Endodermal cell (in vitro differentiated cells): ENCODE measurements around the gene AVL9. TPM values are rescaled to one million over a fixed set of nuclear protein-coding genes. Genes with fewer than 3 reads are reported as not detected.
A peak's percentile ranks its signal among the peaks of the same experiment; 100 is the strongest.

ENCODE experiments used
- DNase-seq: peaks from one replicate; pipeline ENCODE4 v3.0.0-alpha.2; 2017
- H3K27ac ChIP-seq: 2 replicates; pipeline ENCODE4 v1.5.1; 2013; ENCODE audit warnings: mild to moderate bottlenecking, low read depth, low read length, moderate library complexity
- H3K27me3 ChIP-seq: 2 replicates; pipeline ENCODE4 v1.6.1; 2013; ENCODE audit warnings: mild to moderate bottlenecking, low read length, moderate library complexity; ENCODE audit not compliant: insufficient read depth, control insufficient read depth, poor library complexity, severe bottlenecking
- H3K36me3 ChIP-seq: 2 replicates; pipeline ENCODE4 v1.7.0; 2013; ENCODE audit warnings: mild to moderate bottlenecking, low read length, moderate library complexity; ENCODE audit not compliant: control insufficient read depth, insufficient read depth
- H3K4me1 ChIP-seq: one replicate; pipeline ENCODE4 v1.7.0; 2013; ENCODE audit warnings: low read length; ENCODE audit not compliant: control insufficient read depth, insufficient read depth
- H3K4me3 ChIP-seq: 2 replicates; pipeline ENCODE4 v1.5.1; 2013; ENCODE audit warnings: mild to moderate bottlenecking, low read length, moderate library complexity
- H3K9ac ChIP-seq: 2 replicates; pipeline ENCODE4 v1.6.1; 2013; ENCODE audit warnings: mild to moderate bottlenecking, low read length, moderate library complexity; ENCODE audit not compliant: poor library complexity, severe bottlenecking; ENCODE audit errors: extremely low read depth
- H3K9me3 ChIP-seq: 2 replicates; pipeline ENCODE4 v1.6.1; 2013; ENCODE audit warnings: mild to moderate bottlenecking, low read length, moderate library complexity; ENCODE audit not compliant: control insufficient read depth
- H3K27ac Mint-ChIP-seq: 2 replicates; pipeline ENCODE4 v1.8.0; 2020; ENCODE audit warnings: mixed read lengths
- H3K27me3 Mint-ChIP-seq: 2 replicates; pipeline ENCODE4 v1.8.0; 2021; ENCODE audit warnings: mild to moderate bottlenecking, mixed read lengths; ENCODE audit not compliant: insufficient read depth
- H3K36me3 Mint-ChIP-seq: 2 replicates; pipeline ENCODE4 v1.8.0; 2020; ENCODE audit warnings: low read depth, mixed read lengths
- H3K4me1 Mint-ChIP-seq: 2 replicates; pipeline ENCODE4 v1.8.0; 2020; ENCODE audit warnings: mixed read lengths
- H3K4me3 Mint-ChIP-seq: 2 replicates; pipeline ENCODE4 v1.8.0; 2020; ENCODE audit warnings: mild to moderate bottlenecking, moderate library complexity, mixed read lengths
- H3K9me3 Mint-ChIP-seq: 2 replicates; pipeline ENCODE4 v1.8.0; 2020; ENCODE audit warnings: mild to moderate bottlenecking, mixed read lengths
- WGBS, 2 experiments: methylation state at CpG; one replicate each; pipeline versions ENCODE4 v1.1.5 to v1.1.7; 2013; ENCODE audit warnings: missing lambda C conversion rate in 2 of 2, mixed read lengths in 1 of 2; ENCODE audit not compliant: insufficient coverage in 1 of 2, insufficient read length in 1 of 2; 5-methylcytosine and 5-hydroxymethylcytosine counted together
- total RNA-seq, 2 donors: library from RNA; stranded (reverse); fragmentation: NEBNext Ultra II Directional in 1 of 2; extraction: Animal tissue kit (Norgen Biotek cat#: 25700) in 1 of 2; gene quantifications; 2 replicates in 1 of 2; 3 replicates in 1 of 2; pipeline ENCODE4 v1.2.1, GENCODE V29; 2021
- TF ChIP-seq, protein P1 (sequence below): fragments of 200-600 bp; sonication (generic); conservative IDR thresholded peaks from 2 replicates; pipeline ENCODE4 v1.5.0; 2021; ENCODE audit warnings: antibody characterized with exemption, mild to moderate bottlenecking

The AVL9 gene
- total RNA-seq, 2 donors from 2014 or later = 44.0 to 54.5 TPM

DNA sequence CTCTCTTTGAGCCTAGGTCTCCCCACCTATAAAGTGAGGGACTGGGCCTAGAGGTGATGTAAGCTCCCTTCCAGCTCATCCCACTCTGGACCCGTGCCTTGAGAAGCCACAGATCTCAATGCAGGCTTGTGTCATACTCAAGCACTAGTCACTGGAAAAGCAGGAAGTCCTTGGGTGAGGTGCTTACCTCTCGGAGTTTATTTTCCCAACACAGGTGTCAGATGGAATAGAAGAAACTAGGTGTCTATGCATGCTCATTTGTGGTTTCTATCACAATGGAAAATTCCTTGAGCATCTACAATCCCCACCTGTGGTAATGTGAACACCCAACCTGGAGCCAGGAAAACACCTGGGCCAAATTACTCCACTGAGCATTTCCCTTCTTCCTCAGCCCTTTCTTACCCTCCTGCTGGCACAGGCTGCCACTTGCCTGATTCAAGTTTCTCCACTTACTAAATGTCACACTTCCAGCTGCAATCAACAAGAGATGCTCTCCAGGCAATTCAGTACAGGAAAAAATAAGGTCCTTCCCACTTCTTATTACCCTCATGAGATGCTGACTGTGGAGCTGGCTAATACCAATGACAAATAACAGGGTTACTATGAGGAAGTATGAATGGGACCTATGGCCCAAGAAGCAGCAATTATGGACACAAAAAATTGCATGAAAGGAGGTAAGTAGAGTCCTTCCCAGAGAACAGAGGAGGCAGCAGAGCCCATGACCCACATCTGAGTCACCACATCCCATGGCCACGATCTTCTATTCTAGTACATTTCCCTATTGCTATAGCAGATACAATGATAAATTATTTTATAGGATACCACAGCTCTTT lies 18.3 kb upstream of the AVL9 start:
- Mint-ChIP-seq H3K27ac (no peak overlapping the region), H3K4me3 (no peak overlapping the region), H3K9me3 (no peaks in the 10 kb centered on the region), H3K36me3 (no peaks in the 10 kb centered on the region), H3K27me3 (no peaks in the 10 kb centered on the region), H3K4me1 (peaks cover 2% of the 10 kb centered on the region)
- H3K9ac ChIP-seq = no peak overlapping the region
- no peaks in the 10 kb centered on the region for H3K27me3 ChIP-seq
- TF ChIP-seq, protein P1, sequence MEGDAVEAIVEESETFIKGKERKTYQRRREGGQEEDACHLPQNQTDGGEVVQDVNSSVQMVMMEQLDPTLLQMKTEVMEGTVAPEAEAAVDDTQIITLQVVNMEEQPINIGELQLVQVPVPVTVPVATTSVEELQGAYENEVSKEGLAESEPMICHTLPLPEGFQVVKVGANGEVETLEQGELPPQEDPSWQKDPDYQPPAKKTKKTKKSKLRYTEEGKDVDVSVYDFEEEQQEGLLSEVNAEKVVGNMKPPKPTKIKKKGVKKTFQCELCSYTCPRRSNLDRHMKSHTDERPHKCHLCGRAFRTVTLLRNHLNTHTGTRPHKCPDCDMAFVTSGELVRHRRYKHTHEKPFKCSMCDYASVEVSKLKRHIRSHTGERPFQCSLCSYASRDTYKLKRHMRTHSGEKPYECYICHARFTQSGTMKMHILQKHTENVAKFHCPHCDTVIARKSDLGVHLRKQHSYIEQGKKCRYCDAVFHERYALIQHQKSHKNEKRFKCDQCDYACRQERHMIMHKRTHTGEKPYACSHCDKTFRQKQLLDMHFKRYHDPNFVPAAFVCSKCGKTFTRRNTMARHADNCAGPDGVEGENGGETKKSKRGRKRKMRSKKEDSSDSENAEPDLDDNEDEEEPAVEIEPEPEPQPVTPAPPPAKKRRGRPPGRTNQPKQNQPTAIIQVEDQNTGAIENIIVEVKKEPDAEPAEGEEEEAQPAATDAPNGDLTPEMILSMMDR = no peak
- H3K36me3 ChIP-seq = no peaks in the 10 kb centered on the region
- WGBS, 2 experiments = 84 to 86% methylated on average over 2 to 3 of the region's 3 CpGs
- H3K4me1 ChIP-seq = no peaks in the 10 kb centered on the region
- peak; percentile 58 for DNase-seq
- no peak overlapping the region for H3K4me3 ChIP-seq
- no peak overlapping the region for H3K27ac ChIP-seq
- H3K9me3 ChIP-seq = no peaks in the 10 kb centered on the region

DNA sequence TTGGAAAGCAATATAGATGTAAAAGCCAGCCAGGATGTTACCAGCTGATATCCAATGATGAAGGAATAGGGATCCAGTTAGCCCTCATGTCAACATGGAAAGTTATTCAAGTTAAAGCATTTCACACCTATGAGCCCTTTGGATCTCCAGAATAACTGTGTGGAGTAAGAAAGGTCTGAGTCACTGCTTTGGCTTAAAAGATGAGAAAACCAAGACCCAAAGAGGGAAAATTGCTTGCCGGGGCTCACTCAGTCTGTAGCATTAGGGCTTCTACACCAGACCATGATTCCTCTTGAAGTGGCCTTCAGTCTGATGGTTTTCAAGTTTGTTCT lies 17.7 kb upstream of the AVL9 start:
- Histone ChIP-seq H3K4me3 (no peak overlapping the region), H3K27ac (no peak overlapping the region), H3K9me3 (no peaks in the 10 kb centered on the region), H3K27me3 (no peaks in the 10 kb centered on the region), H3K9ac (no peak overlapping the region), H3K36me3 (no peaks in the 10 kb centered on the region), H3K4me1 (no peaks in the 10 kb centered on the region)
- Mint-ChIP-seq H3K4me3 (no peak overlapping the region), H3K27me3 (no peaks in the 10 kb centered on the region), H3K9me3 (no peaks in the 10 kb centered on the region), H3K4me1 (peaks cover 2% of the 10 kb centered on the region), H3K36me3 (no peaks in the 10 kb centered on the region), H3K27ac (no peak overlapping the region)
- 86 to 90% methylated on average over 1 of the region's 1 CpG for WGBS, 2 experiments
- TF ChIP-seq, protein P1 = no peak
- DNase-seq = peak; percentile 32

DNA sequence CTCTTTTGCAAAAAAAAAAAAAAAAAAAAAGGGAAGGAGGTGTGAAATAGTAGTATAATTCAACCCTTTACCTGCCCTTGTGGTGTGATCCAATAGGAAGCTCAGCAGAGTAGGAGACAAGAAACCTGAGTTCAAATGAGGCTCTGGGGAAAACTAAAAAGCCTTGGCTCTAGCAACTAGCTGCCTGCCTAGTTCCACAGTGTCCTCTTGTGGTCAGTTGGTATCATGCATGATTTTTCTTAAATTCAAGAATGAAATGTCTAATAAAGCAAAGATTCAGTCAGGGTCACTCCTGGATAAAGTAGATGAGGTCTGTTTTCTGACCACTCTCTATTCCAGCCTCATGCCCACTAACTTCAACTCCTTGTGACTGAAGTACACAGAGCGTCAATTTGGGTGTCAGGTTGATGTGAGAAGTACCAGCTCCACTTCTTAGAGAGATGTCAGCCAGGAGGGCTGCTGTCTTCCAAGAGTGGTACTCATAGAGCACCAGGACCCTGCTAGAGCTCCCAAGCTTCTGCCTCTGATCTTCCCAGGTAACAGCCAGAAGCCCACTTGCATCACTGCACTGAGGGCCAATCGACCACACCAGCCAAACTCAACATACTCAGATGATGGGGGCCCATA lies 15.6 kb upstream of the AVL9 start:
- no peaks in the 10 kb centered on the region for H3K36me3 ChIP-seq
- peaks cover 2% of the 10 kb centered on the region for H3K4me1 Mint-ChIP-seq
- no peak overlapping the region for H3K27ac ChIP-seq
- DNase-seq = peak; percentile 63
- H3K27me3 Mint-ChIP-seq = no peaks in the 10 kb centered on the region
- H3K9me3 ChIP-seq = no peaks in the 10 kb centered on the region
- H3K4me3 Mint-ChIP-seq = no peak overlapping the region
- no peak overlapping the region for H3K27ac Mint-ChIP-seq
- TF ChIP-seq, protein P1 = peak; percentile 92
- H3K4me1 ChIP-seq = no peaks in the 10 kb centered on the region
- WGBS, 2 experiments = 71 to 73% methylated on average over 1 to 2 of the region's 2 CpGs
- no peaks in the 10 kb centered on the region for H3K9me3 Mint-ChIP-seq
- H3K9ac ChIP-seq = no peak overlapping the region
- no peaks in the 10 kb centered on the region for H3K27me3 ChIP-seq
- no peak overlapping the region for H3K4me3 ChIP-seq
- H3K36me3 Mint-ChIP-seq = no peaks in the 10 kb centered on the region
